Measurements from ENCODE around the gene GPAT3. TPM values are rescaled to one million over a fixed set of nuclear protein-coding genes. Genes with fewer than 3 reads are reported as not detected.

Gene GPAT3
- total and polyA plus RNA-seq, 2 of the 8 experiments (the other 6 are each of a cell fraction or from before 2014, with no cell fraction given): 0.23 to 2.0 TPM

GRCh38 chr4:83527671-83528070, 8.2 kb upstream of the GPAT3 start:
- H2BK12ac ChIP-seq (ENCODE audit: low read depth, low read length): no peak overlapping the region
- H4K20me1 ChIP-seq (replicated peaks in 1 of 2; ENCODE audit: control insufficient read depth in 1 of 2, insufficient read depth in 2 of 2, low read length in 2 of 2): no peaks in the 10 kb centered on the region
- DNase-seq (ENCODE audit: low read depth in 1 of 2, low spot score in 2 of 2) (no peak), FAIRE-seq (no peak)
- no peak overlapping the region for H3K4ac ChIP-seq (replicated peaks; ENCODE audit: insufficient read length, low read depth, low read length)
- no peaks in the 10 kb centered on the region for H3K27me3 ChIP-seq (replicated peaks in 1 of 4; ENCODE audit: control insufficient read depth in 3 of 4, extremely low read depth in 1 of 4, insufficient read depth in 3 of 4, low read length in 3 of 4)
- no peak overlapping the region for H2BK120ac ChIP-seq (replicated peaks; ENCODE audit: low read depth, low read length)
- H2BK5ac ChIP-seq (ENCODE audit: low read depth, low read length): no peak overlapping the region
- ChIA-PET POLR2A (ENCODE audit: partially characterized antibody) (no interaction called here), CTCF (ENCODE audit: partially characterized antibody) (interaction anchor here (0.9 to 1.8 kb wide), 3 partner anchors 16 to 28 kb away, joined by 3 to 7 read pairs (median 3); no protein-coding TSS in a partner anchor)
- no peaks in the 10 kb centered on the region; a peak in 1 of 8 replicates for H3K36me3 ChIP-seq (ENCODE audit: control insufficient read depth in 2 of 4, insufficient read depth in 4 of 4, low read length in 3 of 4)
- H2BK15ac ChIP-seq (ENCODE audit: low read length): no peak overlapping the region
- 94% methylated on average over 2 of the region's 2 CpGs; no CpG with 5 or more reads in 1 of the 2 experiments for WGBS, 2 experiments (ENCODE audit: extremely low coverage in 1 of 2, insufficient coverage in 1 of 2, insufficient read length in 1 of 2, insufficient replicate concordance in 2 of 2, low coverage in 1 of 2, low lambda C conversion rate in 2 of 2, missing lambda C conversion rate in 1 of 2)
- no peak overlapping the region for H4K5ac ChIP-seq (ENCODE audit: insufficient read length, low read depth, low read length)
- H3K4me1 ChIP-seq (replicated peaks in 1 of 4; ENCODE audit: control insufficient read depth in 3 of 4, insufficient read depth in 4 of 4, low read length in 3 of 4): no peaks in the 10 kb centered on the region
- H3K23ac ChIP-seq (ENCODE audit: insufficient read length): no peak overlapping the region
- H2BK20ac ChIP-seq (ENCODE audit: low read length): no peak overlapping the region
- TF ChIP-seq POU5F1 (IDR thresholded peaks at IDR 0.05; ENCODE audit: low read depth, low read length) (no peak), BRCA1 (IDR thresholded peaks at IDR 0.05; ENCODE audit: low read depth, low read length) (no peak)
- H2AK5ac ChIP-seq (ENCODE audit: low read depth, low read length): no peak overlapping the region
- H3K56ac ChIP-seq (replicated peaks; ENCODE audit: insufficient read length, low read depth, low read length): no peak overlapping the region
- peaks cover 0 to 5% of the 10 kb centered on the region in 2 experiments; a peak in 1 of 4 replicates for H3K9me3 ChIP-seq (ENCODE audit: insufficient read depth in 2 of 2, low read depth in 1 of 2, low read length in 1 of 2)
- H3K23me2 ChIP-seq (ENCODE audit: low read depth, low read length): no peaks in the 10 kb centered on the region
- no peak overlapping the region for H3K4me3 ChIP-seq (ENCODE audit: extremely low read depth in 1 of 4, insufficient read depth in 2 of 4, low read depth in 3 of 4, low read length in 4 of 4)
- H3K18ac ChIP-seq (ENCODE audit: extremely low read depth, low read length): no peak overlapping the region
- H4K91ac ChIP-seq (replicated peaks; ENCODE audit: insufficient read length, low read length): no peak overlapping the region
- H3K9ac ChIP-seq (replicated peaks in 1 of 4; ENCODE audit: extremely low read depth in 1 of 4, low read depth in 3 of 4, low read length in 3 of 4): no peak overlapping the region
- no peaks in the 10 kb centered on the region for H3K79me2 ChIP-seq (ENCODE audit: control insufficient read depth in 1 of 2, insufficient read depth in 2 of 2, low read length in 2 of 2)
- H3K27ac ChIP-seq (ENCODE audit: low read depth, low read length): no peak overlapping the region
- H2AFZ ChIP-seq (ENCODE audit: low read length): no peak overlapping the region
- H3K4me2 ChIP-seq (ENCODE audit: insufficient read depth in 1 of 2, low read depth in 2 of 2, low read length in 2 of 2): no peak overlapping the region
- no peak overlapping the region for H3K14ac ChIP-seq (ENCODE audit: insufficient read length)
- no peak overlapping the region for H4K8ac ChIP-seq (ENCODE audit: extremely low read depth, insufficient read depth, low read length)
- no peaks in the 10 kb centered on the region for H3K79me1 ChIP-seq (ENCODE audit: low read depth, low read length)

Data from H1 (cell line).